Activated CD4-positive, alpha-beta T cell treated with anti-CD3 and anti-CD28 coated beads for 36 hours (primary cell): ENCODE results near the gene ITGA1. TPM values are rescaled to one million over a fixed set of nuclear protein-coding genes. Genes with fewer than 3 reads are reported as not detected.
"Not testable (repeated sequence)": the region's sequence is repeated elsewhere in the genome, so short reads cannot be mapped to it uniquely, and the experiment has no call there.

Experiments
- ATAC-seq: fragments of 200-7000 bp; cut with Tn5 transposase; one replicate; pipeline ENCODE4 v1.10.0; 2021; ENCODE audit warnings: mild to moderate bottlenecking, moderate library complexity
- CTCF ChIA-PET: fragments of 350-600 bp; sonication (Branson Sonifier 250); formaldehyde crosslinking; loops from one replicate; lab custom pipeline; 2021; ENCODE audit warnings: antibody characterized with exemption; lab: Charles Lee
- POLR2A ChIA-PET: fragments of 350-600 bp; sonication (Branson Sonifier 250); formaldehyde crosslinking; loops from one replicate; lab custom pipeline; 2021; ENCODE audit warnings: antibody characterized with exemption, inconsistent platforms; lab: Charles Lee
- DNase-seq: peaks from one replicate; pipeline ENCODE4 v3.0.0-alpha.2; 2020
- H3K27ac Mint-ChIP-seq: one replicate; pipeline ENCODE4 v1.8.0; 2021; ENCODE audit warnings: mixed read lengths
- H3K27me3 Mint-ChIP-seq: one replicate; pipeline ENCODE4 v1.8.0; 2021; ENCODE audit warnings: mixed read lengths
- H3K36me3 Mint-ChIP-seq: one replicate; pipeline ENCODE4 v1.8.0; 2021; ENCODE audit warnings: low read depth, mixed read lengths
- H3K4me1 Mint-ChIP-seq: one replicate; pipeline ENCODE4 v1.8.0; 2021; ENCODE audit warnings: mixed read lengths
- H3K4me3 Mint-ChIP-seq: one replicate; pipeline ENCODE4 v1.8.0; 2021; ENCODE audit warnings: mild to moderate bottlenecking, moderate library complexity, mixed read lengths
- H3K9me3 Mint-ChIP-seq: one replicate; pipeline ENCODE4 v1.8.0; 2021; ENCODE audit warnings: low read depth, mixed read lengths
- intact Hi-C, 2 experiments: fragments of 100-400 bp; cut with DNase I in 1 of 2; cut with micrococcal nuclease in 1 of 2; formaldehyde crosslinking; loops; one replicate each; pipeline versions ENCODE4 v1.14.2 to v1.15.1; 2022 to 2024; cut with DNase I, micrococcal nuclease
- total RNA-seq, 2 experiments: library from RNA; stranded (reverse); gene quantifications; one replicate each; pipeline ENCODE4 v1.2.3, GENCODE V29; 2021

Gene ITGA1
- total RNA-seq, 2 experiments from 2014 or later = 1.9 to 3.9 TPM

DNA sequence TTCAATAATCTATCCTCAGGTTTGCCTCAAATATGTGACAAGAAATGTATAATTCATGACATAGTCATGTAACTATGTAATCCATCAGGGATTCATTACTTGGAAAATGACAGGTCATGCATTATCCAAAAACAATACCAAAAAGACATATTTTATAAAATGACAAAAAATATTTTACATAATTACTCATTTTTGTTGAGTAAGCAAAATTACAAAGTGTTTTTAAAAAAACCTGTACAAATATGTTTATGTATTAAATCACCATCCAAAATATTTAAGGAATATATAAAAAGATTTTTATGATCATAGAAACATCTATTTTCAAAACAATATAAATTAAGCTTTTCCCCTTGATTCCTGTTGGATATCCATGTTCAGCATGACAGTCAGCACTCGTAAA lies 164.8 kb downstream of the ITGA1 start:
- Mint-ChIP-seq H3K9me3 (no peaks in the 10 kb centered on the region), H3K4me3 (no peak overlapping the region), H3K27ac (no peak overlapping the region), H3K4me1 (peaks cover 7% of the 10 kb centered on the region), H3K27me3 (peaks cover 2% of the 10 kb centered on the region), H3K36me3 (no peaks in the 10 kb centered on the region)
- DNase-seq = no peak
- ChIA-PET CTCF (interaction anchor here (0.8 to 2.3 kb wide), 3 partner anchors 38 to 144 kb away, joined by 3 to 11 read pairs (median 3); no protein-coding TSS in a partner anchor), POLR2A (no interaction called here)
- intact Hi-C loops = no loop called here
- no peak for ATAC-seq

DNA sequence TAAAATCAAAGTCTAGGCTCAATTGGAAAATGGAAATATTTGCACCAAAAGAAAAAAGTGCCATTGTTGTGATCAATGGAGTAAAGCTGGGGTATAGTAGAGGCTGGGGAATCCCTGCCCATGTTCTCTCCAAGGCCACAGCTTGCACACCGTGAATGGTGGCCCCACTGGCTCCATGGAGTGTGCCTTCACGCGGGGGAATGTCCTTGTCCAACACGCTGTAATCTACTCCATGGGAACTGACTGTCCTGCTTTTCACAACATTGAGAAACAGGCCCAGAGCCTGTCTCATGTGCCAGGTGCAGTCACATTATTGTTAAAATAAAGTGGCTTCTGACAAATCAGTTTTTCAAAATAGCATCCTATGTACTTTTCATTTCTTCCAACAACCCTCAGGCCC lies 168.3 kb downstream of the ITGA1 start:
- Mint-ChIP-seq H3K27ac (no peak overlapping the region), H3K4me3 (no peak overlapping the region), H3K27me3 (peaks cover 2% of the 10 kb centered on the region), H3K4me1 (no peaks in the 10 kb centered on the region), H3K36me3 (no peaks in the 10 kb centered on the region), H3K9me3 (no peaks in the 10 kb centered on the region)
- ChIA-PET CTCF (interaction anchor here (2.0 kb wide), 1 partner anchor 11 kb away, joined by 4 read pairs; no protein-coding TSS in a partner anchor), POLR2A (no interaction called here)
- ATAC-seq = no peak
- intact Hi-C loops = no loop called here
- no peak for DNase-seq

DNA sequence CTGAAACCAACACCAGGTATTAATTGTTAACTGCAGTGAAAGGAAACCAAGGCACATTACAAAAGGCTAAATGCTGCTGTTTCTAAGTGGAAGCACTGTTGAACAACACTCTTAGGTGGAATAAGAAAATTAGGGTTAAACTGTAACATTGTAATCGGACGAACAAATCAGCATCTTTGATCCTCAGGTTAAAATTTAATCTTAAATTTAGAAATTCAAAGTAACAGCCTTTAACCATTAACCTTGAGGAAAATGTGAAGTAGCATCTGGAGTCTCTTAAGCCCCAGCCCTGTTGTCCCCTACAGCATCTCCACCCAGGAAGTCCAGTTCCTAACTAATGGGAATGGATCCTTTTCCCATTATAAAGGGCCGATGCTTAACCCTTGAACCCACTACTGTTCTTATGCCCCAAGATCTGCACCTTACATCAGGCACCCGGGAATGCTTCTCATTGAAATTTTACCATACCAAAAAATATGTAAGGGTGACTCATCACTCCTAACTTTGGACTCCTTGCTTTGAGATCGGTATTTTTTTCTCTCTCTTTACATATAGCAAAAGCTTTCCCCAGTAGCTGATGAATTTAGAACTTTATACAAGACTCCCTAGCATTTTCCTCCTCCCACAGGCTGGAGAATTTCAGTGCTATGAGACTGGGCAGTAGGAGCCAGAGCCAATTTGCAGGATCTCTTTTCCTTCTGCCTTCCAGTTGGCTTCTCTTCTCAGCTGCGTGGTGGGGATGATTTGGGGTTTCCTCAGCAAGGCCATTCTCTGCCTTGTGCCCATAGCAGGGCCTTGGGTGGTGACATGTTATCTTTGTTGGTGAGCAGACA lies 169.4 kb downstream of the ITGA1 start:
- CTCF ChIA-PET = interaction anchor here (0.8 to 2.6 kb wide), 2 partner anchors 8 to 152 kb away, joined by 3 to 9 read pairs; partner anchors contain the start of gene MOCS2
- Mint-ChIP-seq H3K4me3 (no peak overlapping the region), H3K9me3 (no peaks in the 10 kb centered on the region), H3K4me1 (no peaks in the 10 kb centered on the region), H3K36me3 (no peaks in the 10 kb centered on the region), H3K27me3 (no peaks in the 10 kb centered on the region), H3K27ac (no peak overlapping the region)
- ATAC-seq (no peak), DNase-seq (no peak)
- POLR2A ChIA-PET = no interaction called here
- intact Hi-C loops = no loop called here

DNA sequence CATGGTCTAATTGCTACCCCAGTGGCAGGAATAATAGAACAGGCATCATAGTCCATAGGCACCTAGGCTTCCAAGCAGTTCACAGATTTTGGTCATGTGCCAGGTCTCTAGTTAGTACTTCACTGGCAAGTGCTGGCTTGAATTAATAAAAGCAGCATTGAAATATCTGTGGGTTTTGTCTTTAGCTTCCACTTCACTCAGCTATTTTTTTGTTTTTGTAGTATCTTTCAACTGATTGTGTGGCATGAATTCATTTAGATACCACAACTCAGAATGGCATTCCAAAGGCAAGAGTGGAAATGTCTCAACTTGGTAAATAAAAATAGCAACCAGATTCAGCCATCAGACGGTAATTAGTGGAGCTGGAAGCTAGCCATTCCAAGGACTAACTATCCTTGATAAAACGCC lies 173.6 kb downstream of the ITGA1 start:
- POLR2A ChIA-PET = no interaction called here
- no peaks in the 10 kb centered on the region for H3K36me3 Mint-ChIP-seq
- DNase-seq (no peak), ATAC-seq (no peak)
- no peak overlapping the region for H3K27ac Mint-ChIP-seq
- H3K27me3 Mint-ChIP-seq = peaks cover 2% of the 10 kb centered on the region
- CTCF ChIA-PET = interaction anchor here (0.6 to 1.5 kb wide), 3 partner anchors 13 to 151 kb away, joined by 3 to 4 read pairs (median 3); no protein-coding TSS in a partner anchor
- H3K4me1 Mint-ChIP-seq = no peaks in the 10 kb centered on the region
- no peaks in the 10 kb centered on the region for H3K9me3 Mint-ChIP-seq
- intact Hi-C loops = no loop called here
- no peak overlapping the region for H3K4me3 Mint-ChIP-seq

DNA sequence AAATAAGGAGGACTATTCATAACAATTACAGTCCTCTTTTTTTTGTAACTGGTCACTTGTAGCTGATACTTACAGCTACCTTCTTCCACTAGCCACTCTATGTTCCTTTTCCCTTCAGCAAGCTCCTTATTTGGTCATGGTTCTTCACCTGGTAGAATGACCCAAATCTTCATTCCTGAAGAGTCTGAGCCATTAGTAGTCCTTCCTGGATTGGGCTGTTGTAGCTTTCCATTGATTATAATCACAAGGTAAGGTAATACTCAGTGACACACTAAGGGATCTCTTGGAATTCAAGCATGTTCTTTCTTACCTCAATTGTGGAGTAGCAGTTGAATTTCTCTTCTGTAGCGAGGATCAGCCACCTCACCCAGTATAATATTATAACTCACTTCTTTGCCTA lies 175.9 kb downstream of the ITGA1 start:
- ChIA-PET CTCF (interaction anchor here (1.3 kb wide), 1 partner anchor 15 kb away, joined by 8 read pairs; no protein-coding TSS in a partner anchor), POLR2A (no interaction called here)
- Mint-ChIP-seq H3K36me3 (no peaks in the 10 kb centered on the region), H3K27ac (no peak overlapping the region), H3K9me3 (peaks cover 4% of the 10 kb centered on the region), H3K4me1 (no peaks in the 10 kb centered on the region), H3K4me3 (no peak overlapping the region), H3K27me3 (peaks cover 12% of the 10 kb centered on the region)
- no peak for ATAC-seq
- DNase-seq = no peak
- intact Hi-C loops = no loop called here

DNA sequence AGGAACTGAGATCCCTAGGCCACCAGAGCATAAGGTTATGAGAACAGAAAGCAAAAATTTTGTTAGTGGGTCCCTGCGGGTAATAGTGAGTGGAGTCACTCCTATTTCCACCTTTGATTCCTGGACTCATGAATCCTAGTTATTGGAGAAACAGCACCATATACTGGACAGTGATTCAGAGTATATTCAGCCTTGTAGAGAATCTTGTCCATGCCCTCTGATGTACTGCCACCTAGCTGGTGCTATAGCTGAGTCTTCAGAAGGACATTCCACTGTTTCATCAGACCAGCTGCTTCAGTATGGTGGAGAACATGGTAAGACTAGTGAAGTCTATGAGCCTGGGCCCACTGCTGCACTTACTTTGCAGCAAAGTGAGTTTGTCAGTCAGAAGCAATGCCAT lies 176.4 kb downstream of the ITGA1 start:
- POLR2A ChIA-PET = no interaction called here
- Mint-ChIP-seq H3K4me1 (no peaks in the 10 kb centered on the region), H3K4me3 (no peak overlapping the region), H3K36me3 (no peaks in the 10 kb centered on the region), H3K27me3 (peaks cover 16% of the 10 kb centered on the region), H3K9me3 (peaks cover 9% of the 10 kb centered on the region), H3K27ac (no peak overlapping the region)
- intact Hi-C loops = no loop called here
- DNase-seq = no peak
- CTCF ChIA-PET = interaction anchor here (1.3 to 1.6 kb wide), 2 partner anchors 14 to 16 kb away, joined by 4 to 8 read pairs; no protein-coding TSS in a partner anchor
- ATAC-seq = no peak

DNA sequence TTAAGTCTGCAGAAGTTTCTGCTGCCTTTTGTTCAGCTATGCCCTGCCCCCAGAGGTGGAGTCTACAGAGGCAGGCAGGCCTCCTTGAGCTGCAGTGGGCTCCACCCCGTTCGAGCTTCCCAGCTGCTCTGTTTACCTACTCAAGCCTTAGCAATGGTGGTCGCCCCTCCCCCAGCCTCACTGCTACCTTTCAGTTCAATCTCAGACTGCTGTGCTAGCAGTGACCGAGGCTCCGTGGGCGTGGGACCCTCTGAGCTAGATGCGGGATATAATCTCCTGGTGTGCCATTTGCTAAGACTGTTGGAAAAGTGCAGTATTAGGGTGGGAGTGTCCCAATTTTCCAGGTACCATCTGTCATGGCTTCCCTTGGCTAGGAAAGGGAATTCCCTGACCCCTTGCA lies 188.4 kb downstream of the ITGA1 start:
- POLR2A ChIA-PET = not testable (repeated sequence)

DNA sequence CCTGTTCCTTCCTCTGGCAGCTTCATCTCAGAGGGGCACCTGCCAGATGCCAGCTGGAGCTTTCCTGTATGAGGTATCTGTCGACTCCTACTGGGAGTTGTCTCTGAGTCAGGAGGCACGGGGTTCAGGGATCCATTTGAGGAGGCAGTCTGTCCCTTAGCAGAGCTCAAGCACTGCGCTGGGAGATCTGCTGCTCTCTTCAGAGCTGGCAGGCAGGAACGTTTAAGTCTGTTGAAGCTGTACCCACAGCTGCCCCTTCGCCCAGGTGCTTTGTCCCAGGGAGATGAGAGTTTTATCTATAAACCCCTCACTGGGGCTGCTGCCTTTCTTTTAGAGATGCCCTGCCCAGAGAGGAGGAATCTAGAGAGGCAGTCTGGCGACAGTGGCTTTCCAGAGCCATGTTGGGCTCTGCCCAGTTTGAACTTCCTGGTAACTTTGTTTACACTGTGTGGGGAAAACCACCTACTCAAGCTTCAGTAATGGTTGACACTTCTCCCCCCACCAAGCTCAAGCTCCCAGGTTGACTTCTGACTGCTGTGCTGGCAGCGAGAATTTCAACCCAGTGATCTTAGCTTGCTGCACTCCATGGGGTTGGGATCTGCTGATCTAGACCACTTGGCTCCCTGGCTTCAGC lies 189.7 kb downstream of the ITGA1 start:
- POLR2A ChIA-PET = no interaction called here
- no peak overlapping the region for H3K27ac Mint-ChIP-seq
- no peaks in the 10 kb centered on the region for H3K4me1 Mint-ChIP-seq
- no peak for DNase-seq
- peaks cover 34% of the 10 kb centered on the region for H3K27me3 Mint-ChIP-seq
- intact Hi-C loops = no loop called here
- CTCF ChIA-PET = interaction anchor here (0.6 kb wide), 1 partner anchor 330 kb away, joined by 5 read pairs; no protein-coding TSS in a partner anchor
- H3K4me3 Mint-ChIP-seq = no peak overlapping the region
- peaks cover 2% of the 10 kb centered on the region for H3K36me3 Mint-ChIP-seq
- H3K9me3 Mint-ChIP-seq = peaks cover 12% of the 10 kb centered on the region
- no peak for ATAC-seq

More for the DNA sequence above, 188.4 kb downstream of the ITGA1 start:
- DNase-seq, ATAC-seq, H3K27ac Mint-ChIP-seq, H3K4me1 Mint-ChIP-seq, H3K36me3 Mint-ChIP-seq, intact Hi-C loops, H3K4me3 Mint-ChIP-seq: not testable (repeated sequence)
- Mint-ChIP-seq H3K9me3 (peaks cover 12% of the 10 kb centered on the region), H3K27me3 (peaks cover 35% of the 10 kb centered on the region)
- CTCF ChIA-PET = interaction anchor here (0.9 kb wide), 1 partner anchor 59 kb away, joined by 3 read pairs; no protein-coding TSS in a partner anchor

DNA sequence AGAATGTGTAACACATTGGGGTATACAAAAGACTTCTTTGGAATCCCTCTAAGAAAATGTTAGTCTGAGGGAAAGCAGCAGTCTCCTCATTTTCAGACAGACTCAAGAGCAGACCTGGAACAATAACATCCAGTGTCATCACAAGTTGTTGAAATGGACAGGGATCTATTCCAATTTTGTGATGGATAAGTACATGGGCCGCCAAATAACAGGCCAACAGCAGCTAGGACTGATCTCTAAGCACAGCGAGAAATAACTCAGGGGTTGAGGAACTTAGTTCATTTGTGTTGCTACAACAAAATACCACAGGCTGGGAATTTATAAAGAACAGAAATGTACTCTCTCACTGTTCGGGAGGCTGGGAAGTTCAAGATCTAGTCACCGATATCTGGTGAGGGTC lies 193.8 kb downstream of the ITGA1 start:
- ATAC-seq (no peak), DNase-seq (no peak)
- Mint-ChIP-seq H3K27me3 (peaks cover 32% of the 10 kb centered on the region), H3K4me1 (peaks cover 9% of the 10 kb centered on the region), H3K4me3 (no peak overlapping the region), H3K9me3 (peaks cover 2% of the 10 kb centered on the region), H3K36me3 (peaks cover 2% of the 10 kb centered on the region), H3K27ac (no peak overlapping the region)
- intact Hi-C loops = no loop called here
- CTCF ChIA-PET = no interaction called here
- POLR2A ChIA-PET = no interaction called here

DNA sequence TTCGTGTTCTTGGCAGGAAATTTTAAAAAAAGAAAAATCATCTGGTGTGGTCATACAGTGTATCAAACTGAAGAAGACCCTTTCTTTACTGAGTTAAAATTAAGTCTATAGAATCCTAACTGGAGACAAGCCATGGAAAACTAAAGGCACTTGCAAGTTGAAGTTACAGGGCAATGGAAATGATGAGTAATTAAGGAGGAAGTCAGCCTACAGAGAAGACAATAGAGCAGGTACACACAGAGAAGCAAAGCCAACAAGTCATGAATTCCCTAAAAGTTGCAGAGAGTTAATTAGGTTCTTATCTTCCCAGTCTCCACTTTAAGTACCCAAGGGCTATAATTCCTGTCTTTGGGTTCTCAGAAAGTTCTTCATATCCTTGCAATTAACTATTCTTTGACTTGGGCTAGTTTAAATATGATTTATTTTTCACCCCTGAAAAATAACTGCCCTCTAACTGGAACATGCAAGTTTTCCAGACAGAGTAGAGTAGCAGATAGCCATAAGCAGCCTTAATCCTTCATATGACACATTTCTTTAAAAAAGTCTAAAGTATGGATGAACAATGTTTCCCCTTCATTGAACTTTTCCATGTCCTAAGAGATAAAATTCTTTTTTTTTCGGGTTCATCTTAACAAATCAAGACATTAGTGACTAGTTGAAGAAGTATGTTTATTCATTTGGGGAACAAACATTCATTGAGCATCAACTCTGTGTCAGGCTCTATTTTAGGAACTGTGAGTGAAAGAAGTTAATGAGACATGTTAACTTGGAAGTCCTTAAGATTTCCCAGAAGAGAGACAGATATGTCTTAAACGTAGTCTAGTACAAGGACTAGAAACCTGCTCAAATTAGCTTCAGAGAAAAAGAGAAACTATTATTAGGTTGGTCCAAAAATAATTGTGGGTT lies 196.3 kb downstream of the ITGA1 start:
- DNase-seq (no peak), ATAC-seq (no peak)
- H3K9me3 Mint-ChIP-seq = no peaks in the 10 kb centered on the region
- ChIA-PET POLR2A (no interaction called here), CTCF (interaction anchor here (1.6 kb wide), 1 partner anchor 35 kb away, joined by 4 read pairs; no protein-coding TSS in a partner anchor)
- H3K4me1 Mint-ChIP-seq = peaks cover 23% of the 10 kb centered on the region
- peaks cover 40% of the 10 kb centered on the region for H3K27me3 Mint-ChIP-seq
- H3K36me3 Mint-ChIP-seq = no peaks in the 10 kb centered on the region
- H3K4me3 Mint-ChIP-seq = no peak overlapping the region
- intact Hi-C loops = no loop called here
- no peak overlapping the region for H3K27ac Mint-ChIP-seq

DNA sequence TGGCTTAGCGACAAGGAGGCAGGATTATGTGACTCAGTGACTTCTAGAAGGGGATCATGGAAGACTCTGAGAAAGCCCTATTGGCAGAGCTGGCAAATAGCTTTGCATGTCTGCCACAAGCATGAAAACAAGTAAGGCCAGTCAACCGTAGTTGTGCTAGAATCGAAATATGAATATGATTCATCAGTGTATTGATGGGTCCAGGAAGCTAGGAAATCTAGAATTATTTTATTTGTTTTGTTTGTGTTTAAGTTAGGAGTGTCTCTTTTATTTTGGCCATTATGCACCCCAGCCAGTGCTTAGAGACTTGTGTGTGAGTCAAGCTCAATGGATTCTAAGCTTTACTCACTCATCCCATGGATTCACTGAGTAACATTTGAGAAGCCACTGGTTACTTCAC lies 197.6 kb downstream of the ITGA1 start:
- no peak for ATAC-seq
- H3K27me3 Mint-ChIP-seq = peaks cover 38% of the 10 kb centered on the region
- no peak for DNase-seq
- POLR2A ChIA-PET = no interaction called here
- H3K27ac Mint-ChIP-seq = no peak overlapping the region
- peaks cover 26% of the 10 kb centered on the region for H3K4me1 Mint-ChIP-seq
- CTCF ChIA-PET = interaction anchor here (0.9 to 1.6 kb wide), 3 partner anchors 13 to 37 kb away, joined by 3 to 4 read pairs (median 4); no protein-coding TSS in a partner anchor
- no peak overlapping the region for H3K4me3 Mint-ChIP-seq
- intact Hi-C loops = loop anchor here in 1 of 2 experiments (5.0 kb wide), 2 partner anchors 38 to 47 kb away; no protein-coding TSS in a partner anchor
- H3K36me3 Mint-ChIP-seq = no peaks in the 10 kb centered on the region
- no peaks in the 10 kb centered on the region for H3K9me3 Mint-ChIP-seq
